Stimulated activated naive CD8-positive, alpha-beta T cell treated with anti-CD3 and anti-CD28 coated beads, Interleukin-15, Interleukin-2, amounts not matched to agents 100 ng/mL and 50 ng/mL, for 24 hours (primary cell): ENCODE results near the gene MNDA.
A peak's percentile ranks its signal among the peaks of the same experiment; 100 is the strongest.

ENCODE experiments used
- H3K27ac Mint-ChIP-seq: one replicate; pipeline ENCODE4 v1.8.0; 2021; ENCODE audit warnings: mild to moderate bottlenecking, mixed read lengths
- H3K27me3 Mint-ChIP-seq: one replicate; pipeline ENCODE4 v1.8.0; 2021; ENCODE audit warnings: mixed read lengths
- H3K36me3 Mint-ChIP-seq: one replicate; pipeline ENCODE4 v1.8.0; 2021; ENCODE audit warnings: low read depth, mixed read lengths
- H3K4me1 Mint-ChIP-seq: one replicate; pipeline ENCODE4 v1.8.0; 2021; ENCODE audit warnings: low read depth, mixed read lengths
- H3K4me3 Mint-ChIP-seq: one replicate; pipeline ENCODE4 v1.8.0; 2021; ENCODE audit warnings: mild to moderate bottlenecking, mixed read lengths
- H3K9me3 Mint-ChIP-seq: one replicate; pipeline ENCODE4 v1.8.0; 2021; ENCODE audit warnings: mixed read lengths

The MNDA gene

GRCh38 chr1:158830904-158831507, at the start of gene MNDA:
TSS of gene MNDA (plus strand) at chr1:158831351. CDS start at chr1:158842154, 10,803 bp downstream.
- Mint-ChIP-seq H3K27ac (peak within 1 kb of the TSS; percentile 24), H3K4me1 (peaks cover 18% of the 10 kb centered on the region), H3K36me3 (peaks cover 5% of the 10 kb centered on the region), H3K27me3 (no peaks in the 10 kb centered on the region), H3K4me3 (no peak within 1 kb of the TSS), H3K9me3 (peaks cover 24% of the 10 kb centered on the region)

DNA sequence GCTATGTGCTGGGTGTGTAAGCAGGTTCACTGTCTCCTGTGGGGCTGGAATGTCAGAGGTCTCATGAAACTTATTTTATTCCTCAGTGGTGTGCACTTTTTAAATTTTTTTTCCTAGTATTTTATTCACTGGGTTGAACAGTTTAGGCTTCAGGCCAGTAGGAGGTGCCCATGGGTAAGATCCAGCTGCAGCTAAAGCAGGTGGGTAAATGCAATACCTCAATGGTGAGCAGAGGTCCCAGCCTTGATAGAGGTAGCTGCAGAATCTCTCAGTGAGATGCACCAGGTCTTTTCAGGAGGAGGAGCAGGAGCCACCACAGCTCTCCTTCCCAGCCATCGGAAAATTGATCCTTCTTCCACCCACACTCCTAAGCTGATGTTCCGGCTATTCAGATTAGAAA, 37.5 kb upstream of the MNDA start:
- Mint-ChIP-seq H3K9me3 (no peaks in the 10 kb centered on the region), H3K27ac (no peak overlapping the region), H3K4me3 (no peak overlapping the region), H3K27me3 (peaks cover 7% of the 10 kb centered on the region), H3K36me3 (no peaks in the 10 kb centered on the region), H3K4me1 (no peaks in the 10 kb centered on the region)

DNA sequence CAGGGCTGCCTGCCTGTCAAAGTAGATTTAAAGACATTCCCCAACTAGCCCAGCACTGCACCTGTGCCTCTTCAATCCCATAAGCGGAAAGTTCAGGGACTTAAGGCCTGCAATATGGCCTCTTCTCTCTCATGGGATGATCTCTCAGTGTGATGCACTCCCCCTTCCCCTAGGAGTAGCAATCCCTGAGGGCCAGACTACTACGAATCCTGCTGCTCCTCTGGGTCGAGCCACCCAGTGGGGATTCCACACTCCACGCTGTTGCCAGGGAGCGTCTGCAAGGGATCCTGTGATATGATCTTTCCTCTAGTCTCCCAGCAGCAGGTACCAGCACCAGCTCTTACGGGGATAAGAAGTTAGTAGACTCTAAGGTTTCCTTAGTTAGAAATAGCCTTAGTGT, 36.9 kb upstream of the MNDA start:
- Mint-ChIP-seq H3K4me3 (no peak overlapping the region), H3K4me1 (no peaks in the 10 kb centered on the region), H3K36me3 (no peaks in the 10 kb centered on the region), H3K9me3 (no peaks in the 10 kb centered on the region), H3K27ac (no peak overlapping the region), H3K27me3 (peaks cover 7% of the 10 kb centered on the region)

DNA sequence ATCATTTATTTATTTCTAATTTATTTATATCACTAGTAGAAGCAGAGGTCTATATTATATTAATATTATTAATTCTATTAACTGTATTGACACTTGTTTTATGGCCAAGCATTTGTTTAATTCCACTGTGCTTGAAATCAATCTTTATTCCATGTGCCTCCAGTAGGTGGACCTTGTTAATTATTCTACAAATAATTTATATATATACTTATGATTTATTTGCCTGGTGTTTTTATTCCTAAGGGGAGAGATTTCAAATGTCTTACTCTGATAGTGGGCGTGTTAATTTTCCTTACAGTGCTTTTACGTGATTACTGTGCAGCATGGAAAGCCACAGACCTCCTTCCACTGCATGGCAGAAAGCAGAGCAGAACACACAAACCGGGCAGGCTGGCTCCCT, 32.6 kb upstream of the MNDA start:
- peaks cover 26% of the 10 kb centered on the region for H3K27me3 Mint-ChIP-seq
- H3K4me1 Mint-ChIP-seq: peaks cover 7% of the 10 kb centered on the region
- H3K4me3 Mint-ChIP-seq: no peak overlapping the region
- no peaks in the 10 kb centered on the region for H3K9me3 Mint-ChIP-seq
- H3K36me3 Mint-ChIP-seq: no peaks in the 10 kb centered on the region
- H3K27ac Mint-ChIP-seq: no peak overlapping the region

DNA sequence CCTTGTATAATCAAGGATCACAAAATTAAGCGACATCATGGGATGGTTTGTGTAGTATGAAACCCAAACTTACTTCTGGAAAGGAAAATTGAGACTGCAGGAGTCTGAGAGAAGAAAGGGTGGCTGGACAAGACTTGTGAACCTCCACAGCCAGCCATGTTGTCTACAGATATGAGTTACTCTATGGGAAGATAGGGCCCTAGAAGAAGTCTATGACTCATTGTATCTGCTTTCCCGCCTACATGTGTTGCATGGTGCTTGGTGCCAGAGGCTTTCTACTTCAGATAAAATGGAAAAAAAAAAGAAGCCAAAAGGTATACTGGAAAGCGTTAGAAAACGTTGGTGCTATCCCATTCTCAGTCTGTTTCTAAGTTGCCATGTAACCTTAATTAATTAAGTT, 31.5 kb upstream of the MNDA start:
- Mint-ChIP-seq H3K27me3 (peaks cover 29% of the 10 kb centered on the region), H3K4me1 (peaks cover 7% of the 10 kb centered on the region), H3K36me3 (no peaks in the 10 kb centered on the region), H3K9me3 (no peaks in the 10 kb centered on the region), H3K4me3 (no peak overlapping the region), H3K27ac (no peak overlapping the region)

DNA sequence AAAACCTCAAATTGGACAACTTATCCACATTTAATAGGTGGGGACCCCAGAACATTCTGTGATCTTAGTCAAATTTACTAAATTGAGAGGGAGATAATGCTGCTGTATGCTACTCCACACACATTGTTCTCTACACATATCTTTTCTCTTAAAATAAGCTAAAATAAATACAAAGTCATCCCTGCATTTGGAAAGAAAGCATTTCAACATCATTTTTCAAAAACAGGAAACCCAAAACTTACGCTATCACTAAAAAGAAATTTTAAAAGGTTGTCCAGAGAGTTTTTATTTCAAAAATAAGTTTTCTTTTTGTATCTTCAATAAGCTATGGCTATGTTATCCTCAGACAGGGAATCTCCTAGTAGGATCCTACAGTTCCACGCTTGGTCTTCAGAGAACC, 30.6 kb upstream of the MNDA start:
- H3K27ac Mint-ChIP-seq: no peak overlapping the region
- H3K4me1 Mint-ChIP-seq: peaks cover 7% of the 10 kb centered on the region
- no peaks in the 10 kb centered on the region for H3K9me3 Mint-ChIP-seq
- H3K36me3 Mint-ChIP-seq: no peaks in the 10 kb centered on the region
- no peak overlapping the region for H3K4me3 Mint-ChIP-seq
- peaks cover 29% of the 10 kb centered on the region for H3K27me3 Mint-ChIP-seq

- no peaks in the 10 kb centered on the region for H3K36me3 Mint-ChIP-seq
- peaks cover 7% of the 10 kb centered on the region for H3K4me1 Mint-ChIP-seq
- no peak overlapping the region for H3K27ac Mint-ChIP-seq
- H3K27me3 Mint-ChIP-seq: peaks cover 30% of the 10 kb centered on the region
- H3K4me3 Mint-ChIP-seq: no peak overlapping the region
- H3K9me3 Mint-ChIP-seq: no peaks in the 10 kb centered on the region
Measured at GRCh38 chr1:158801396-158801795, 29.8 kb upstream of the MNDA start.

DNA sequence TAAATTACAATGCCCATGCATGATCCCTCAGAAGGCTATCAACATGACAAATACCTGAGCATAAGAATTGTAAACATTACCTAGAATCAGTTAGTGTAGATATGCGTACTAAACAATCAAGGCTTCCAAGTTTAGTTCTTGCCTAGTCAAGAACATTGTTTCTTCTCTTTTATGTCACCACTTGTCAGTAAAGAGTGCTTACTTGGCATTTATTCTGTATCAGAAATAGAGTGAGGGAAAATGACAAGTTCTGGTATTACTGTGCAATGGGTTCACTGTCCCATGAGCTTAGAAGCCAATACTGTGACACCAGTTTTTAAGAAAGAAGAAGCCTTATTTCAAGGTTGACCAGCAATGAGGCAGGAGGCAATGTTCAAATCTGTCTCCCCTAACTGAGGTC, 27.5 kb upstream of the MNDA start:
- H3K4me3 Mint-ChIP-seq: no peak overlapping the region
- no peaks in the 10 kb centered on the region for H3K36me3 Mint-ChIP-seq
- H3K4me1 Mint-ChIP-seq: peaks cover 7% of the 10 kb centered on the region
- peaks cover 30% of the 10 kb centered on the region for H3K27me3 Mint-ChIP-seq
- H3K27ac Mint-ChIP-seq: no peak overlapping the region
- H3K9me3 Mint-ChIP-seq: no peaks in the 10 kb centered on the region

GRCh38 chr1:158806916-158807536, 24.1 kb upstream of the MNDA start:
- no peak overlapping the region for H3K27ac Mint-ChIP-seq
- no peak overlapping the region for H3K4me3 Mint-ChIP-seq
- H3K36me3 Mint-ChIP-seq: no peaks in the 10 kb centered on the region
- H3K4me1 Mint-ChIP-seq: no peaks in the 10 kb centered on the region
- H3K9me3 Mint-ChIP-seq: no peaks in the 10 kb centered on the region
- H3K27me3 Mint-ChIP-seq: peaks cover 19% of the 10 kb centered on the region

- Mint-ChIP-seq H3K36me3 (no peaks in the 10 kb centered on the region), H3K4me3 (no peak overlapping the region), H3K4me1 (no peaks in the 10 kb centered on the region), H3K27me3 (peaks cover 5% of the 10 kb centered on the region), H3K27ac (no peak overlapping the region), H3K9me3 (no peaks in the 10 kb centered on the region)
Measured at GRCh38 chr1:158809256-158809655, 21.9 kb upstream of the MNDA start.

- H3K4me3 Mint-ChIP-seq: no peak overlapping the region
- no peak overlapping the region for H3K27ac Mint-ChIP-seq
- H3K27me3 Mint-ChIP-seq: peaks cover 5% of the 10 kb centered on the region
- no peaks in the 10 kb centered on the region for H3K36me3 Mint-ChIP-seq
- H3K9me3 Mint-ChIP-seq: no peaks in the 10 kb centered on the region
- no peaks in the 10 kb centered on the region for H3K4me1 Mint-ChIP-seq
Measured at GRCh38 chr1:158809862-158810261, 21.3 kb upstream of the MNDA start.

- H3K9me3 Mint-ChIP-seq: no peaks in the 10 kb centered on the region
- H3K27me3 Mint-ChIP-seq: peaks cover 5% of the 10 kb centered on the region
- no peak overlapping the region for H3K4me3 Mint-ChIP-seq
- H3K27ac Mint-ChIP-seq: no peak overlapping the region
- H3K36me3 Mint-ChIP-seq: no peaks in the 10 kb centered on the region
- no peaks in the 10 kb centered on the region for H3K4me1 Mint-ChIP-seq
Measured at GRCh38 chr1:158810311-158810710, 20.8 kb upstream of the MNDA start.

- no peaks in the 10 kb centered on the region for H3K9me3 Mint-ChIP-seq
- H3K4me3 Mint-ChIP-seq: no peak overlapping the region
- H3K27me3 Mint-ChIP-seq: no peaks in the 10 kb centered on the region
- no peaks in the 10 kb centered on the region for H3K4me1 Mint-ChIP-seq
- H3K36me3 Mint-ChIP-seq: no peaks in the 10 kb centered on the region
- H3K27ac Mint-ChIP-seq: no peak overlapping the region
Measured at GRCh38 chr1:158812336-158812735, 18.8 kb upstream of the MNDA start.

DNA sequence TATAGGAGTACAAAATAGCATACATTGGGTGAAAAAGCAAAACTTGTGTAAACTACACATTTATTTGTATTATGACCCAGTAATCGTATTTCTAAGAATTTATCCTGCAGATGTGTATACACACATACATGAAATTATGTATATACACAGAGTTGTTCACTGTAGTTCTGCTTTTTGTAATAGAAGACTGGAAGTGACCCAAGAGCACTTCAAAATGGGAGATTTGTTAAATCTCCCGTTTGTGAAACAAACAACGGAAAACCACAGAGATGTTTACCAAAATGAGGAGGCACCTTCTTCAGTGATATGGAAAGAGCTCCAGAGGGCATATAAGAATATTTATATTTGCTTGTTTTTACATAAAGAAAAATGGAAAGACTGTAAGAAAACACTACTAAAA, 18.0 kb upstream of the MNDA start:
- Mint-ChIP-seq H3K4me1 (no peaks in the 10 kb centered on the region), H3K36me3 (no peaks in the 10 kb centered on the region), H3K4me3 (no peak overlapping the region), H3K27ac (no peak overlapping the region), H3K9me3 (no peaks in the 10 kb centered on the region), H3K27me3 (no peaks in the 10 kb centered on the region)

- Mint-ChIP-seq H3K27me3 (no peaks in the 10 kb centered on the region), H3K4me3 (no peak overlapping the region), H3K36me3 (no peaks in the 10 kb centered on the region), H3K4me1 (peaks cover 15% of the 10 kb centered on the region), H3K9me3 (no peaks in the 10 kb centered on the region), H3K27ac (no peak overlapping the region)
Measured at GRCh38 chr1:158814970-158815369, 16.2 kb upstream of the MNDA start.

DNA sequence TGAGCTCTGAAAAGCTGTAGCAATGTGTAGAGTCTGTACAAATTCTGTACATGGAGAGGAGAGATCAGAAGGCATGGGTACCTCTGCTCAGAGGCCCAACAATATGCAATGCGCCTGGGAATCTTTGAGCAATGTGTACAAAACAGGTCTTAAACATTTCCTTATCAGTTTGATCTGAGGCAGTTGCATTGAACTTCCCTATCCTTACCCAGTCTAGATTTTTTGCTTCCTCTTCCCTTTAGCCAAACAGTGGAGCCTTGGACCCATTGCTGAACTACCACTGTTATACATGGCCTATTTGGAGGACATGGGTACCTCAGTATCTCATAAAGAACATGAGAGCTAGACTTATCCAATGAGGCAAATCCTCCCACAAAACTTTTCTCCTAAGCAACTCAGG, 12.6 kb upstream of the MNDA start:
- Mint-ChIP-seq H3K9me3 (no peaks in the 10 kb centered on the region), H3K27ac (peak overlapping the region; percentile 21), H3K27me3 (peaks cover 14% of the 10 kb centered on the region), H3K36me3 (no peaks in the 10 kb centered on the region), H3K4me3 (no peak overlapping the region), H3K4me1 (peaks cover 15% of the 10 kb centered on the region)
